DMS53 treated with DMSO at 0.1 percent for 48 hours (cell line): ENCODE measurements around the gene WDFY3.

Source experiments
- DNase-seq: peaks from one replicate; lab custom pipeline; 2025; ENCODE audit not compliant: unreplicated experiment; lab: John Stamatoyannopoulos, UW

Gene WDFY3

DNA sequence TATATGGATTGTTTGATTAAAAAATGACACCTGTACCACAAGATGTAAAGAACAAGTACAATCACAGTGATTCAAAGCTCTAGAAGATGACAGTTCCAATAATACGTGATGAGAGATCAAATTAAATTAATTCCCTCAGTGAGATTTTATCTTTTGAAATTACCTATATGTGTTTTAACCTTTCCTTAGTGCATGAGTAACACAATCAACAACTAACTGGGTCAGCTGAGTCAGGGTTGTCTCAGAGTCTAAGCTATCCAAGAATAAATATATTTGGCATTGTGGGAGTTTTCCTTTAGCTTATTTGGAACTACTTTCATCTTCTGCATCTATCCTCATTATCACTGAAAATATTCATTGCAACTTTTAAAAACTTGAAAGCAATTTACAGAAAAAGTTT is 162.8 kb downstream of the WDFY3 start:
- no peak for DNase-seq

DNA sequence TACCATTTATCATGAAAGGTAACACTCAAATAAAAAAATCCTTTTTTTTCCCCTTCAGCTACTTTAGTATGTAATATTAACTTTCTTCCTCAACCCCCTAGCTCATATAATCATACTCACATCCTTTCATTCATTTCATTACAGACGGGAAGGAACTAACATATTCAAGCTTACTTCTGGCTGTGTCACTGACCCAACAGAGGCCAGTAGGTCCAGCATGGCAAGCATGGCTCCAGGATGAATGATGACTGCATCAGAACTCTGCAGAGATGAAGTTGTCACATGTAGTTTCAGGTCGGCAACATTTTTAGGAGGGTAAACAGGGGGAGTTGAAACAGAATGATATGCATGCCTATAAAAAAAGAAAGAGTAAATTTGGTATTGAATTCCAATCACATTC is 163.4 kb downstream of the WDFY3 start:
- DNase-seq: no peak

GRCh38 chr4:84800256-84800655 is 166.2 kb downstream of the WDFY3 start:
- no peak for DNase-seq

- no peak for DNase-seq
Observed at GRCh38 chr4:84799318-84799717, 167.2 kb downstream of the WDFY3 start.

DNA sequence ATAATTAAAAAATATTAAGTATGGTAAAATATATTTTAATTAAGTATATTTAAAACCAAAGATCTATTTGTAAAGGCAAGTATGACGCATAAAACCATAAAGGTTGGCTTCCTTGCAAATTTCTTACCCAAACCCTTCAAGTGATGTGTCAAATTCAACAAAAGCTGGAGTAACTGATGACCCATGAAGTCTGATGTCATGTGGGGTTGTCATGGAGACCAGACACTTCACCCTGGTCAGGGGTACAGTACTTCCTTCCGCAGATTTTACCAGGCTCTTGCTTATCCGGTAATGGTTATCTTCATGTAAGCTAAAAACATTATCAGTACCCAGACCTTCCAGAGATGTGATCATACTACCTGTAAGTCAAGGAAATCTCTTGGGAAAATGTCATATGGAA is 170.1 kb downstream of the WDFY3 start:
- no peak for DNase-seq

DNA sequence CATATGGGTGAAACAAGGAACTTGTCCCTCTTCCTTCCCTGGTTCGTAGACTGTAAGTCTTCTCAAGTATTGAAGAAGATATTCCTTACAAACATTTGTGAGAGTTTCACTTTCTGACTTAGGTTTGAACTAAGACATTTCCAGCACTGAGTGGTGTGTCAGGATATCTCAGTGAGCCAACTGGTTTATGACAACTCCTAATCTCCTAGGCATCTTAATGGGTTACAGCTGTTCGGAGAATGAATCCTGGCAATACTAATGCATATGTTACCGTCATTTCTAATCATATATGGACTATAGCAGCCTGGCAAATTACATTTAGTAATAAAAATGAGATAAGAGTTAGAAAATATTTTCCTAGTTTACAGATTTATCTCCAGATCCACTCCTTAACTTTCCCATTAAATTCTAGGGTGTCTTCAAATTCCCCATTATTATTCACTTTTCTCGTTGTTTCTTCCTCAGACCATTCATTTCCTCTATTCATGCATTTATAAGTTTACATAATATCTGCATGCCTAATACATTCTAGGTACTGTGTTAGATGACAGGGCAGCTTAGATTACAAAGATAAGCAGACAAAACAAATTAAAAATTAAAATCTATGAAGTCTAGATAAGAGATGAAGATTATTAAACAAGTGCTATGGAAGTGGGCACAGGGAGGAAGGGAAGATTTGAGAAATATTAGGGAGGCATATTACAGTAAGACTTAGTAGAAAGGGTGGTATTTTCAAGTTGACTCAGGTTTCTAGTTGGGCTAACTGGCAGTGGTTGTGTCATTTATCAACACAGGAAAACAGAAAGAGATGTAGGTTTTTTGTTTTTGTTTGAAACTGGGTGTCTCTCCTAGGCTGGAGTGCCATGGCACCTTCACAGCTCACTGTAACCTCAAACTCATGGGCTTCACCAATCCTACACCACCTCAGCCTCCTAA is 173.9 kb downstream of the WDFY3 start:
- DNase-seq: no peak

- DNase-seq: peak; percentile 46
Observed at GRCh38 chr4:84790769-84791565, 175.5 kb downstream of the WDFY3 start.

GRCh38 chr4:84786478-84786877 is 180.0 kb downstream of the WDFY3 start:
- no peak for DNase-seq

GRCh38 chr4:84782517-84782916 is 184.0 kb downstream of the WDFY3 start:
- DNase-seq: no peak

DNA sequence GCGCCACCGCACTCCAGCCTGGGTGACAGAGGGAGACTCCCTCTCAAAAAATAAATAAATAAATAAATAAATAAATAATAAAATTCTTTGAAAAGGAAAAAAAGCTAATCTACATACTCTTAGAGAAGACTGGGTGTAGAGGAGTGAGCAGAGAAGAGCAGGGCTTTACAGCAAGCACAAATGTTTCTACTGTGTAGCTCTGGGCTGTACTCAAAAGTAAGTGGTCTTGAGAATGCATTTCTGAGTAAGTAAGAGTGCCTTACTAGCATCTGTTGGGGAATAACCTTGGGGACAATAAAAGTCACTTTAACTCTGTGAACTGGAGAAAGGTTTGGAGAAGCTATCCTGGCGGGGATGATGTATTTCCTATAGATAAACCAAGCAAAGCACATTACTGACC is 185.8 kb downstream of the WDFY3 start:
- no peak for DNase-seq

DNA sequence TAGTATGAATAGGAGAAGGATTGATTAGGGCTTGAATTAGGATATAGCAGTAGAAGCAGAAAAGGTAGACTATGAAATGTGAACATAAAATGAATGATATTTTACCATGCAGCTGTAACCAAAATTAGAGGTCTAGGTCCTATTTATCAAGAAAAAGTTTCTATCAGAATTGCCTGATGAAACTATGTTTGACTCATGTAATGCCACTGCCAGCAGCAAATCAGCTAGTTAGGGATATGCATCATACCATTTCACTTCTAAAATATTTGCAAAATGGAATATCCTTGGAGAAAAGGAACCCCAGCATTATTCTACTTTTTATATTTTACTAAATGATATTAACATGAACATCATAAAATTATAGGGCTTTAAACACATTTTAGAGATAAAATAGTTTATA is 188.4 kb downstream of the WDFY3 start:
- no peak for DNase-seq

DNA sequence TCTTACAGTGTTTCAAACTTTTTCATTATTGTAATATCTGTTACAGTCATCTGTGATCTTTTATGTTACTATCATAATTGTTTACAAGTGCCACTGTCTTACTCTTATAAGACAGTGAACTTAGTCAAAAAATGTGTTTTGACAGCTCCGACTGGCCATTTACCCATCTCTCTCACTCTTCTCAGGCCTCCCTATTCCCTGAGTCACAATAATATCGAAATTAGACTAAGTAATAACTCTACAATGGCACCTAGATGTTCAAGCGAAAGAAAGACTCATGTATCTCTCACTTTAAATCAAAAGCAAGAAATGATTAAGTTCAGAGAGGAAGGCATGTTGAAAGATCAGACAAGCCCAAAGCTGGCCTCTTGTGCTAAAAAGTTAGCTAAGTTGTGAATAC is 199.3 kb downstream of the WDFY3 start:
- no peak for DNase-seq

GRCh38 chr4:84753321-84753972 is 213.0 kb downstream of the WDFY3 start:
- DNase-seq: no peak

- DNase-seq: no peak
Observed at GRCh38 chr4:84751707-84752106, 214.8 kb downstream of the WDFY3 start.

DNA sequence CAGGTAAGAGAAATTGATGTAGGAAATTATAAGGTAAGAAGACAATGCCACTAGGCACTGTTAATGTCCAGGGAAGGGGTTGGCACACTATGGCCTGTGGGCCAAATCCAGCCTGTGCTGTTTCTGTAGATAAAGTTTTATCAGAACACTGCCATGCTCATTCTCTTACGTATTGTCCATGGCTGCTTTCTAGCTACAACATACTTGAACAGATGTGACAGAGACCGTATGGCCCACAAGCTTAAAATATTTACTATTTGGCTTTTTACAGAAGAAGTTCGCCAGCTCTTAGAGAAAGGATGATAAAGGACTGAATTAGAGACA is 215.6 kb downstream of the WDFY3 start:
- no peak for DNase-seq

GRCh38 chr4:84750260-84750959 is 216.1 kb downstream of the WDFY3 start:
- peak; percentile 15 for DNase-seq

GRCh38 chr4:84740057-84740456 is 226.4 kb downstream of the WDFY3 start:
- DNase-seq: no peak

DNA sequence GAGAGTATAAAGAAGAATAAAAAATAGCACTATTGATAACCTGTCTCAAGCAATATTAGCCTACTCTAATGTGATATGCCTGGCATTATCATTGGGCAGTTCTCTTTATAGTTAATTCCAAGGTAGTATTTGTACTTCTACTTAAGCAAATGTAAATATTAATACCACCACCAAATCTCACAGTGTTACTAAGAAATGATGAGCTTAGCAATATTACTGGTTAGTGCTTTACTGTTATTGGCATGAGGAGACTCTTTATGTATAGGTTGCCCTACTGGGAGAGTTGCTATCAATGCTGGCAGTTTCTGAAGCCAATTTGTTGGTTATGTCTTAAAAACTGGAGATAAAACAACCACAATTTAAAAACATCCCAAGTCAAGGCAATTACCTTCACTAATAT is 227.9 kb downstream of the WDFY3 start:
- DNase-seq: no peak

GRCh38 chr4:84737656-84738055 is 228.8 kb downstream of the WDFY3 start:
- DNase-seq: no peak

DNA sequence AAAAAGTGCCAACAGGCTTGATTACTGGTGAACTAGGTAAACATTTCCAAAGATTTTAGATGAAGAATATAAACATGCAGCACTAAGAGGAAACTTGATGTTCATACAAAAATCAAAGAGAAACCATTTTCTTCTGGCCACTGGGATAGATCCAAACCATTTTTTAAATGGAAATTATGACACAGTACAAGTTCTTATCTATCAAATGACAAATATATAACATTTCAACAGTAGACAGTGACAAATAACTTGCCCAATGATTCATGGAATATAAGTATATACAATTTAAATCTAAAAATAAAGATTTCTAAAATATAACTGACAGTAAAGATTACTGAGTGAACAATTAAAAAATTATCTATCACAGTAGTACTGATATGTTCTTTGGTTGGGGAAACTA is 232.5 kb downstream of the WDFY3 start:
- no peak for DNase-seq

DNA sequence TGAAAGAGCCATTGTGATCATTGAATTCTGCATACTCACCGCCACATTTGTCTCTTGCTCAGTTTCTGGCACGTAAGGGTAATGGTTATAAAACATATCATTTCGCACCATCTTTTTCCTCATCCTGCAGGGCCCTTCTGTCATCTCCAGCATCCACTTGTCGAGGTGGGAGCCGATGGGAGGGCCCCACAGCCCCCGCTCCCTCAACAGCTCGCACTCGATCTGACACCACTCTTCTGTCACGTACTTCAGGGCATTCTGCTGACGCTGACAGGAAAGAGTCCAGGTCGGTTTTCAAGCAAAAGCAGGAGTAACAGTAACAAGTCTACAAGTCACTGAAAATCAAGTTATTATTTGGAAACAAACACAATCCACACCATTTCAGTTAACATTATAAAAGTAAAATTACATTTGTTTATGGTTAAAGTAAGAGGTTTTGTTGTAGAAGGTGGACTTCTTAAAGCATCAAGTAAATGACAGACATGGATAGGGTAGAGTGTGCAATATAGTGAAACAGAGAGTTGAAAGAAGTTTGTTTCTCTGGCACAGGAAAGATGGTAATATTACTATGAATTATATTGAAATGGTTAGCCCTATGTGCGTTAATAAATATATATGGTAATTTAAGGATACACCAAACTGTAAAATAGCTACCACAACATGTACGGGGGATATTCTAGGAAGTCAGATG is 233.0 kb downstream of the WDFY3 start:
- DNase-seq: no peak
